ENCODE data around the gene TANC2.

The TANC2 gene

GRCh38 chr17:62965686-62966425, at the start of gene TANC2:
Gene TANC2, plus strand, starts transcription at chr17:62966235. Its CDS starts 43,325 bp downstream, at chr17:63009560.
- DNase-seq = no peak

DNA sequence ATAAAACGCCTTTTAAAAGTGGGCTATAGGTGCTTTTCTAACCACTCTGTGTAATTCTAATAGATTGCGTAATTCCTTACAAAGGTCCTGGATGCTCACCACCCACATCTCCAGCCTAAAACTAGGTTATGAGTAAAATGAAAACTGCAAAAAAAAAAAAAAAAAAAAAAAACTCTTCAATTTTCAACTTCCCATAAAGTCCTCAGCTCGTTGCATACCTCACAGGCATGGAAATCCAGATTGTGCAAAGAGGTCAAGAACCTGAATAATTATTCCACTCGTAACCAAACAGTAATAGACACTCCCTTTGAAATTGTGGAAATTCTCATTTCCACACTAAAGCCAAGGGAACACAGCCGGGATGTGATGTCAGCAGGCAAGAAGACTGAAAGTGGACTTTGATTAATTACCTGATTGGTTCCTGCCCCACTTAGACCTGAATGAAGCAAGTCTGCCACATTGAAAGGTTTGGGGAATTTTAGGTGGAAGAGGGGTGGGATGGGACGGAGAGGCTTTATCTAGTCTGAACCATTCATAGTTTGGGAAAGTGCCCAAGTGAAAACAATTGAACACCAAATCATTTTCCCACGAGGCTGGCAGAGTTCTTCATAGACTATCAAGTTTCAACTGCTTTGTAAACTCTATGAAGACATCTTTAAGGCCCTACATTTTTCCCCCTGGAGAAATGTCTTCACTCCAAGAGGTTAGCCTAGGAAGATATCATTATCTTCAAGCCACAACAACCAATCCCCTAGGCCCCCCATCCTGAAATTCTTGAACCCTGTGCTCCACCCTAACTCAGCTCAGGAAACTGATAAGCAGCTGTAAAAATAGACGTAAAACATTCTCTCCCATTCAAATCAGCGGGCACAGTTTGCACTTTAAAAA, 49.1 kb upstream of the TANC2 start:
- no peak for DNase-seq

- DNase-seq = no peak
These were observed 46.6 kb upstream of the TANC2 start for GRCh38 chr17:62919388-62919787.

GRCh38 chr17:62920300-62920699, 45.7 kb upstream of the TANC2 start:
- no peak for DNase-seq

- no peak for DNase-seq
These were observed 44.2 kb upstream of the TANC2 start for GRCh38 chr17:62921817-62922216.

DNA sequence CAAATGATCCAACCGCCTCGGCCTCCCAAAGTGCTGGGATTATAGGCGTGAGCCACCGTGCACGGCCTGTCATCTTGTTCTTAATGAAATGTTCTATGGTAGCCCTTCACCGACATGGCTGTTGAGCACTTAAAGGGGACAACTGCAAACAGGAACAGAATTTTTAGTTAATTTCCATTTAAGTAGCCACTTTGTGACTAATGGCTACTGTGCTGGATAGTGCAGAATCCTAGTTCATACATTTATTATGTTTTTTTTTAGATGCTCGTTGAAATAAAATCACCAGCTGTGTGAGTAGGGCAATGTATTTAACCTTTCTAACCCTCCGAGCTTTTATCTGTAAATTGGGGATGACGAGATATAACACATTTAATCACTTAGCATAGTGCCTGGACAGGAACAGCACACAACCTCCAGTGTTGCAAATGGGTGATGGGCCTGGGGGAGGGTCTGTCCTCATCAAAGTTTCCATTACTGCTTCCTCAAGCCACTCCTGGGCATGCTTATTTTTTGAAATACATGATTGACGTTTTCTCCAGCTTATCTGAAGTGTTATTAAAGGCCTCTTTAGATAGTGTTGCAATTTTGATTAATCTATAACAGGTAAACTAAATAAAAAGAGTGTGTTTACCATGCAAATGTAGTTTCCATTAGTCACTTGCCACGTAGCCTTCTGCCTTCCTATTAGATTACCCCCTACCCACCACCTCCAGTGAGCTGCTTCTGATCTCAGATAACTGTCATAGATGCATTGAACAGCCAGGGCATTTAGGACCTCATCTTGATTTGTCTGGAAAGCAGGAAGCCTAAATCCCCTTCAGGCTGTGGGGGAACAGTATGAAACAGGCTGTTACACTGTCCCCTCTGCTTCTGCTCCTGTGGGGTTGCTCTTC, 42.5 kb upstream of the TANC2 start:
- DNase-seq = no peak

GRCh38 chr17:62925267-62925836, 40.7 kb upstream of the TANC2 start:
- DNase-seq = no peak

- no peak for DNase-seq
These were observed 39.0 kb upstream of the TANC2 start for GRCh38 chr17:62927083-62927482.

DNA sequence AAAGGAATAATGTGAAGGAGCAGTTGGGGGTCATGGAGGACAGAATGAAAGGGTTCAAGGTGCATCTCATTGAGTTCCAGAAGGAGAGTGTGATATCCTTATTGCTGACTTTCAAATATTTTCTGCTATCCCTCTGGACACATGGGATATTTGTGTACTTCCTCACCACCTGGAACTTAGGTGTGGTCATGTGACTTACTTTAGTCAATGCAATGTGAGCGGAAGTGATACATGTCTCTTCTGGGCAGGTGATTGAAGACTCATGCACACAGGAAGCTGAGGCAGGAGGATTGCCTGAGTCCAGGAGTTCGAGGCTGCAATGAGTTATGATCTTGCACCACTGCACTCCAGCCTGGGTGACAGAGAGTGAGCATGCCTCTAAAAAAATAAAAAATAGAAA, 36.7 kb upstream of the TANC2 start:
- DNase-seq = no peak

DNA sequence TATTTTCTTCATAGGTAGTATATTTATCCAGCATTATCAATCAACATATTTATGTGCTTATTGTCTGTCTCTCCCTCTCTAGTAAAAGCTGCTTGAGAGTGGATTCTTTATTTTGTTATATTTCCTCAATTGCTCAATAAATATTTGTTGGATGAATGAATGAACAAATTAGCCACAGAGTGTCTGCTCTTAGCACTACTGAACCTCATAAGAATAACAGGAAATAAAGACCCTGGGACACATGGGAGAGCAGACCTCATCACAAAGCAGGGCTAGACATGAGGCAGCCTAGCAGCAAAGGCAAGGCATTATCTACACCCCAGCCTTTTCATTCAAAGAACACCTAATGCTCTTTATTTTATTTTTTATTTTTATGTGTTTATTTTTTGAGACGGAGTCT, 34.9 kb upstream of the TANC2 start:
- DNase-seq = no peak

DNA sequence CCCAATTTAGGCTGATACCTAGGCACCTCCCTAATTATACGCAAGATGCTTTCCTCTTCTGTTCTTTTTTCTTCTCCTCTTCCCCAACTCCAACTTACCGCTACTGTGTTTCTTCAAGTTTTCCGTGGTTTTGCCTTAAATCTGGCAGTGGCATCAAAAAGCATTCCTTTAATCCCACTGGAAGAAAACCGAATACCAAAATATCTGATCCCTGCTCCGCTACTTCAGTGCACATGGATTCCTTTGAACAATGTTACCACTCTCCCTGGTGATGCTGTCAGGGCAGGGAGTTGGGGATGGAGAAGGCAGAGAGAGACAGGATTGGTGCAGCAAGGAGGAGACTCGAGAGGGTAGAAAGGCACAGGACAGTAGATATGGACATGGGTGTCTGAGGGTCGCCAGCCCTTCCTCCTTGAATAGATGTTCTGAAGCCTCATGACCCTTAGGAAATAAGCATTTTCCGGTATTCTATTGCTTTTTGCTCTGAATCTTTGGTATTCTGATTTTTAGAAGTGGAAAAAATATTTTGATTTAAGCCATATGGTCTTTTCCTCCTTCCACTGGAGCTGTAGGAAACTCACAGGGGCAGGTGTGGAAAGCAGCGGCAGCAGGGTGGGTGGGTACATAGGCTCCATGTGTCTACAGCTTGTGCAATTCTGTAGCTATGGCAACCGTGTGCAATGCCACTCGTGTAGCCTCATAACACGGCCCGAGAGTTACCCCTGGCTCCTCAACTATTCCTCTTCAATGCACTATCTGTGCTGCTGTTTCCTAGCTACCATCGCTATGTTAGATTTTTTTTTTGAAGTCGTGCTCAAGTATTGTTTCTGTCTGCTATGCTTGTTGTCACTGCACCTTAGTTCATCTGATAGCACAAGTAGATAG, 32.3 kb upstream of the TANC2 start:
- DNase-seq = no peak

GRCh38 chr17:62935098-62935497, 30.9 kb upstream of the TANC2 start:
- DNase-seq = no peak

GRCh38 chr17:62935523-62935922, 30.5 kb upstream of the TANC2 start:
- no peak for DNase-seq

- DNase-seq = no peak
These were observed 28.4 kb upstream of the TANC2 start for GRCh38 chr17:62937606-62938005.

DNA sequence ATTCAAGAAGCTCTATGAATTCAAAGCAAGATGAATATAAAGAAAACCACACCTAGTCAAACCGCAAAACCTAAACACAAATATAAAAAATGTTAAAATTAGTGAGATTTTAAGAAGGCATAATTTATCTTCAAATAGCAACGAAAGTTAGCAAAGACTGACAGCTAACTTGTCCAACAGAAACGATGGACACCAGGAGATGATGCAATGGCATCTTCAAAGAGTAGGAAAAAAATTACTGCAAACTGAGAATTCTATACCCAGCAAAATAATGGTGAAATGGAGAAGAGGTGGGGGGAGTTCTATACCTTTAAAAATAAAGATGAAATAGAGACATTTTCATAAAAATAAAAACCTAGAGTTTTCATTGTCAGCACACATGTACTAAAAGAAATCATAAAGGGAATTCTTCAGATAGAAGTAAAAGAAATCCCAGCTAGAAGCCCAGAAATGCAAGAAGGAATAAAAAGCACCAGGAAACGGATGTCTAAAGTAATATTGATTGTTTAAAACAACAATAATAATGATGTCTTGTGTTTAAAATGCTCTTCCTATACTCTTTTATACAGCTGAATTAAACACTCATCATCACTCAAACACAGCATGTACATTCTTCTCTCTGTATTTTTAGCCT, 24.6 kb upstream of the TANC2 start:
- no peak for DNase-seq

- no peak for DNase-seq
These were observed 17.7 kb upstream of the TANC2 start for GRCh38 chr17:62948370-62948769.

DNA sequence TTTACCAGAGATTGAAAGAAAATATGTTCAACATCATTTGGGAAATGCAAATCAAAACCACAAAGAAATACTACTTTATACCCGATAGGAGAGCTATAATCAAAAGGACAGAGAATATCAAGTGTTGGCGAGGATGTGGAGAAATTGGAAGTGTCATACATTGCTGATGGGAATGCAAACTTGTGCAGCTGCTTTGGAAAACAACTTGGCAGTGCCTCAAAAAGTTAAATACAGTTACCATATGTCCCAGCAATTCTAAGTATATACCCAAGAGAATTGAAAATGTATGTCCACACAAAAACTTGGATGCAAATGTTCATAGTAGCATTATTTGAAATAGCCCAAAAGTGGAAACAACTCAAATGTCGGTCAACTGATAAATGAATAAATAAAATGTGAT, 17.0 kb upstream of the TANC2 start:
- peak; percentile 39 for DNase-seq

DNA sequence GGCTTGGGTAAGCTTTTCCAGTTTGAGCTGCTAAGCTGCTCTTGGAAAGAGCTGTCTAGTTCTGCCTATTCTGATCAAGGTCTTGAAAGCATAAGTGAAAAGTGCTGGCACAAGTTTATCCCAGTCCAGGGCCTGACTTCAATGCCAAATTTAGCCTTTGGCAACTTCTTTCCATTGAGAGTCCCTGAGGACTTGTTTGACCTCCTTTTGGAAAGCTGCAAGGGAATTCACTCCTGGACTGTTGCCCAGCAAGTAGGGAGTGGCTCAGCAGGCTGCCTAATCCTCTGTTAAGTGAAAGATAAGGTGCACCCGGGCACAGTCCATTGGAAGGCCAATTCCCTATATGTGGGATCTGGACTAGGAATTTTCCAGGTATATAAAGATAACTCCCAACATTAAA, 16.0 kb upstream of the TANC2 start:
- peak; percentile 62 for DNase-seq

- DNase-seq = no peak
These were observed 10.1 kb upstream of the TANC2 start for GRCh38 chr17:62955841-62956352.

GRCh38 chr17:62963296-62963695, 2.7 kb upstream of the TANC2 start:
- no peak for DNase-seq

DNA sequence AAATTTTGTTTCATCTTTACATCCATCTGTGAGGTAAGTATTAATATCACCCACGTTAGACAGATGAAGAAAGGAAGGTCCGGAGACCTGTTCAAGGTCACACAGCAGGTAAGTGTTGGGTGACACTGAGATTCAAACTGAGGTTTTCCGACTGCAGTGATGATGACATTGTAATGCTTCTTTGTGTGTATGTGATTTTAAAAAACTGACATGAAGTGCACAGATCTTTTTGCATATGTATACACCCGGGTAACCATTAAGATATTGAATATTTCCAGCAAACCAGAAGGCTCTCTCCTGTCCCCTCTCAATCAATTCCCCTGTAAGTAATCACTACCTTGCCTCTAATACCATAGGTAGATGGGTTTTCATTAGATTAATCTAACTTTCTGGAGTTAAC, 1.5 kb upstream of the TANC2 start:
- DNase-seq = no peak

Data from DMS 273 treated with DMSO at 0.1 percent for 48 hours (cell line).